HG02870 (cell line): ENCODE data around the gene P2RX6.
"Not testable (repeated sequence)": the region's sequence is repeated elsewhere in the genome, so short reads cannot be mapped to it uniquely, and the experiment has no call there.

Experiments used
- ATAC-seq: cut with Tn5 transposase; IDR thresholded peaks from one replicate; pipeline ENCODE4 v1.9.1; 2021; ENCODE audit warnings: mild to moderate bottlenecking, moderate library complexity; ENCODE audit not compliant: unreplicated experiment

P2RX6 gene

DNA sequence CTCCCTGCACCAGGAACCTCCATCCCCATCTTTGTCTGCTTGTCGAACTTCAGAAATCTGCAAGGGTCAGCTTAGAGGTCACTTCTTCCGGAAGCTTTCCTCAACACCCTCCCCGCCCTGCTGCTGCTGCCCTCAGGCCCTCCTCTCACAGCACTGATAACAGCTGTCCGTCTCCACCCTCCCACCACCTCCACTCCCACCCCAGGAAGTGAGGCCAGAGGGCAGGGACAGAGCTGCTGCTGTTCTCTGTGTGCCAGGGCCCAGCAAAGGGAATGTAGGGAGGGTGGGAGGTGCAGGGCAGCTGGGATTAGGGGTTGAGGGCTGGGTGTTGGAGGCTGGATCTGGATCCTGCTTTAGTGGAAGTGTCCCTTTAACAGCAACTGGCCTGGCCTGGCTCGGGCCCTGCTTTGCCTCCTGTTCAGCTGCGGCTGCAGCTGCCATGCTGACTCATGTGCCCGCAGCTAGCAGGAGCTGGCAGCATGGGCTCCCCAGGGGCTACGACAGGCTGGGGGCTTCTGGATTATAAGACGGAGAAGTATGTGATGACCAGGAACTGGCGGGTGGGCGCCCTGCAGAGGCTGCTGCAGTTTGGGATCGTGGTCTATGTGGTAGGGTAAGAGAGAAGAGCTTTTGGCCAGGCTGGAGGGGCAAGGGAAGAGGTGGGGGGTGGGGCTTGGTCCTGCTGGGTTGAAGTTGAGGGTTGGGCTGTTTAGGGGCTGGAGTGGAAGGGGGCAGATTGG is at the start of gene P2RX6:
Gene P2RX6, plus strand, starts transcription at position 440 of the 740 bp plus-strand sequence. Its CDS starts 10 bp downstream, at position 450.
- no peak for ATAC-seq

- no peak for ATAC-seq
Measured at GRCh38 chr22:20965888-20966855, 48.8 kb upstream of the P2RX6 start.

GRCh38 chr22:20966883-20967696 is 47.9 kb upstream of the P2RX6 start, which contains the start of gene AIFM3:
AIFM3 (plus strand) TSS chr22:20967255; CDS start chr22:20967945, 690 bp downstream.
- ATAC-seq: no peak

DNA sequence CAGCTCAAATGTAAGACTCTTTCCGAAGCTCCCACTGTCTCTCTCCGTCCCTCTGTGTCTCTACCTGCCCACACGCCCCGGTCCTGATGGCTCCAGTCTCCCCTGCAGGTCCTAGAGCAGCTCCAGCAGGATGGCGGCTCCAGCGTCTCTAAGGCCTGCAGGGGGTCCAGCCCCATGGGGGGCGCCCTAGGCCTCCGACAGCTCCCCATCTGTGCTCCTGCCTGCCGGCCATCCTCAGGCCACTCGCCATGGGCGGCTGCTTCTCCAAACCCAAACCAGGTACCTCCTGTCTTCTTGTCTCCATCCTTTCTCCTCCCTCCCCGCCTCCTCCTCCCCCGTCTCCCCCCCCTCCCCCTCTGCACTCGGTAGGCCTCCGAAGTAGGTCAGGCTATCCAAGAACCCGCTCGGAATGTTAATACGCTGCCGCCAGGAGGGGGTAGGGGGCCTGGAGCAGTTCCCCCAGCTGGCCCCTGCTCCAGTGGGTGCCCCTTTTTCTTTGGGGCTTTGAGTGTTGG is 47.2 kb upstream of the P2RX6 start:
- ATAC-seq: no peak

- no peak for ATAC-seq
Measured at GRCh38 chr22:20968281-20968977, 46.5 kb upstream of the P2RX6 start.

DNA sequence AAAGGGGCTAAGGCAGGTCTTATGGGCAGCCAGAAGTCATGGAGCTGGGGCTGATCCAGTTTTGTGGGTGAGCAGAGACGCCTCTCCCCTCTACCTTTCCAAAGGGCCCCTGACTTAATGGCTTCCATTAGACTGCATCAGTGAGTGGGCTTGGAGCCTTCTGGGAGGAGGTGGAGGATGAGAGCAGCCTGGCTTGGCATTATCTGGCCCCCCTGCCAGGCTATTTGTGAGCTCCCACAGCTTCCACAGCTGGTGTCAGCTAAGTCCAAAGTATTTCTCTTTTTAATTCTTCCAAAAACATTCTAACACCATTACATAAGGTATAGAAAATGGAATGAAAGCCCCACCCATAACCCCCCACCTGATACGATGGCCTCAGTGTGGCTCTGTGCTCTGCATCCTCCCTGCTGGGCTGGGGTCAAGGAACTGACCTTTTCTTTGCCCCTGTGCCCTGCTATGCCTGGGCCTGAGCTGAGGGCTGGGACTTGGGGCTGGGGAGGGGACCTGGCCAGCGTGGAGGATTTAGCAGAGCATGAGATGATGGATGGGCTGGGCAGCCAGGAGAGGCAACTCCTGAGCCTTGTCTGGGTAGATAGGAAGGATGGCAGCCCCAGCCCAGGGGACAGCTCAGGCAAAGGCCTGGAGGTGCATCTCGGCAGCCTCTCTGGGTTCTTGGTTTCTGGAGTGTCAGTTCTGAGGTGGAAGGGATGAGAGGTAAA is 43.9 kb upstream of the P2RX6 start:
- ATAC-seq: no peak

DNA sequence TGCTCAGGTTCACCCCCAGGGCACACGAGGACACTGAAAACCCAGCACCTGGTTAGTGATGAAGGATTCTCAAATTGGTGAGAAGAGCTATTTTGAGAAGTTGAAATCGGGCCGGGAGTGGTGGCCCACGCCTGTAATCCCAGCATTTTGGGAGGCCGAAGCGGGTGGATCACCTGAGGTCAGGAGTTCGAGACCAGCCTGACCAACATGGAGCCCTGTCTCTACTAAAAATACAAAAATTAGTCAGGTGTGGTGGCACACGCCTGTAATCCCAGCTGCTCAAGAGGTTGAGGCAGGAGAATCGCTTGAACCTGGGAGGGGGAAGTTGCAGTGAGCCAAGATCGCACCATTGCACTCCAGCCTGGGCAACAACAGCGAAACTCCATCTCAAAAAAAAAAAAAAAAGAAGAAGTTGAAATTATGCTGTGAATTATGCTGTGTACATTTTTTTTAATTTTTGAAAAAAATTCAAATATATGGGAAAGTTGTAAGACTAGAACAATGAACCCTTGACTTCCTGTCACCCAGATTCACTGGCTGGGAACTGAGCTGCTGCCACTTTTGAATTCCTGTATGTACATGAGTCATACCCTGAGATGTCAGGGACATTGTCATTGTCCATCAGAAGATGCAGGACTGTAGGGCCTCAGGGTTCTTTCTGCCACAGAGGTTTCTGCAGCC is 42.8 kb upstream of the P2RX6 start:
- ATAC-seq: not testable (repeated sequence)

DNA sequence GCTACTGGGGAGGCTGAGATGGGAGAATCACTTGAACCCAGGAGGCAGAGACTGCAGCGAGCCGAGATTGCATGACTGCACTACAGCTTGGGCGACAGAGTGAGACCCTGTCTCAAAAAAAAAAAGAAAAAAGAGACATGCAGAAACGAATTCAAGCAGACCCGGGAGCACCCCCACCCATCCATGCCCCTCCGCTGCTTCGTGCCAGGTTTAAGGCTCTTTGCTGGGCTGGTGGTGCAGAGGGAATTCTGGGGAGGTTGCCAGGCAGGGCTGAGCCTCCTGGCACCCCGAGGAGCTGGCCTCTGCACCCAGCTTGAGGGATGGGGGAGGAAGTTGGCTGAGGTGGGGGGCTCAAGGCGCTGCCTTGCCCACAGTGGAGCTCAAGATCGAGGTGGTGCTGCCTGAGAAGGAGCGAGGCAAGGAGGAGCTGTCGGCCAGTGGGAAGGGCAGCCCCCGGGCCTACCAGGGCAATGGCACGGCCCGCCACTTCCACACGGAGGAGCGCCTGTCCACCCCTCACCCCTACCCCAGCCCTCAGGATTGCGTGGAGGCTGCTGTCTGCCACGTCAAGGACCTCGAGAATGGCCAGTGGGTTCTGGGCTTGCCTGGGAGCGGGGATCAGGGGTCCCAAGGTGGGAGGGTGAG is 41.9 kb upstream of the P2RX6 start:
- ATAC-seq: no peak

GRCh38 chr22:20973634-20974286 is 41.2 kb upstream of the P2RX6 start:
- no peak for ATAC-seq

DNA sequence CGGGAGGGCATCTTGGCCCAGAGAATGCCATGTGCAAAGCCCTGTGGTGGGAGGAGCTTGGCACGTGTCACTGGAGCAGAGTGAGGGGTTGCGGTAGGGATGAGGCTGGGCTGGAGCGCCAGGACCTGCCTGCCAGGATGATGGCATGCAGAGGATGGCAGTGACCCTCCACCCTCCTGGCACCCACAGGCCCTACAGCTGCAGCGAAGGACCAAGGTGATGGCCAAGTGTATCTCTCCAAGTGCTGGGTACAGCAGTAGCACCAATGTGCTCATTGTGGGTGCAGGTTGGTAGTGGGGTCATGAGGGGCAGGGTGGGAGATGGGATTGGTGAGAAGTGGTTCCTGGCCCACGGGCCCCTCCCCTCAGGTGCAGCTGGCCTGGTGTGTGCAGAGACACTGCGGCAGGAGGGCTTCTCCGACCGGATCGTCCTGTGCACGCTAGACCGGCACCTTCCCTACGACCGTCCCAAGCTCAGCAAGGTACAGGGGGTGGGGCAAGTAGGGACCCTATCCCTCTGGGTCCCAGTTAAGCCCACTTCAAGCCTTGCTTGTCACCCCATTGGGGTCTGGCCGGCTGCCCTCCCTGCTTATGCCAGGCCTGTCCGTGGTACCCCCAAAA is 40.5 kb upstream of the P2RX6 start:
- ATAC-seq: no peak

DNA sequence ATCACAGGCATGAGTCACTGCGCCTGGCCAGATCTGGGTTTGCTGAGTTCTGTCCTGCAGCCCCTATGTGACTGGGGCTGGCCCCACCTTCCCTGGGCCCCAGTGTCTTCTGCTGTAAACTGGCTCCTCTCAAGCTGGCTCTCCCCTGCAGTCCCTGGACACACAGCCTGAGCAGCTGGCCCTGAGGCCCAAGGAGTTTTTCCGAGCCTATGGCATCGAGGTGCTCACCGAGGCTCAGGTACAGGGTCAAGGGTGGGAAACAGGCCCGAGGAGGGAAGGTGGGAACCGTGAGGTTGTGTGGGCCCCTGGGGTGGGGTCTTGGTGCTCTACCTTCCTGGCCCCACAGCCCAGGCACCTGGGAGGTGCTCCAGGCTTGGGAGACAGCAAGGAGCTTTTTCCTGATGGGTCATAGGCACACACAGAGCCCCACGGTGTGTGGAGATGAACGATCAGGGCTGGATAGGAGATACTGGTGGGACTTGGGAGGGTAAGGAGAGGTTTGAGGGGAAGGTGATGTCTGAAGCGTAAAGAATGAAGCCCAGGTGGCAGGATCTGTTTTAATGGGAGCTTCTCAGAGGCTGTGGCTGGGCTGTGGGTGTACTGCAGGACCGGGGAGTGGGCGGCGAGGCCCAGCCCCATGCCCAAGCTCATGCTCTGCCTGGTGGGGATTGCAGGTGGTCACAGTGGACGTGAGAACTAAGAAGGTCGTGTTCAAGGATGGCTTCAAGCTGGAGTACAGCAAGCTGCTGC is 39.2 kb upstream of the P2RX6 start:
- no peak for ATAC-seq

GRCh38 chr22:20976291-20976877 is 38.6 kb upstream of the P2RX6 start:
- ATAC-seq: no peak

DNA sequence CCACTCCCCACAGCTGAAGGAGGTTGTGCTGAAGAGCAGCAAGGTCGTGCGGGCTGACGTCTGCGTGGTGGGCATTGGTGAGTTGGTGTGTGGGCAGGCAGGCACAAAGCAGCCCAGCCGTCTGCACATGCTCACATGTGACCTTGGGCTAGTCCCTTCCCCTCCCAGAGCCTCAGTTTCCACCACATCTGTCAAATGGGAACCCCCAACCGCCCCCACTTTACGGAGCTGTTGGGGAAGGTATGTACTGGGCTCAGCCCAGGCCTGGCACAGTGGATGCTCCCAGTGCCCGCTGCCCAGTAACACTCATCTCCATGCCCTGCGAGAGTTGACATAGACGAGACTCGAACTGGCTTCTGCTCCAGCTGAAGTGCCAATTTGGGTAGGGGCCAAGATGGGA is 37.9 kb upstream of the P2RX6 start:
- ATAC-seq: no peak

- ATAC-seq: no peak
Measured at GRCh38 chr22:20977516-20978170, 37.3 kb upstream of the P2RX6 start.

DNA sequence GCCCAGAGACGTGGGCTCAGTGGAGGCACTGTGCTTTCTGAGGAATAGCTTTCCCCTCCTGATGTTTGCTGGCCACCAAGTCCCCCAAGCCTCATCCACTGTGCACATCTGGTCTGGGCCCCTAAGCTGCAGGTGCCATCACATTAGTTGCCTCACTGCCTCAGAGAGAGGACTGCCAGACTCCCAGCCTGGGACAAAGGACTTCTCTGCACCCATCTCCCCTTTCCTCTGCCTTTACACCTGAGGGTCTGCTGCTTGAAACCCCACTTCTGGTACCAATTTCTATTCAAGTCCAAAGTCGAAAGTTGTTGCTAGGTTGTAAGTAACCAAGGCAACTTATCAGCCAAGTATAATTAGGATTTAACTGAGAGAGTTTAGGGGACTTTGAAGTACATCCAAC is 36.5 kb upstream of the P2RX6 start:
- ATAC-seq: no peak
